SK-N-SH (cell line): Measurements from ENCODE around the gene KLRC1. TPM values are rescaled to one million over a fixed set of nuclear protein-coding genes. Genes with fewer than 3 reads are reported as not detected.
"Not testable (repeated sequence)": the region's sequence is repeated elsewhere in the genome, so short reads cannot be mapped to it uniquely, and the experiment has no call there.

ENCODE experiments used
- CTCF ChIA-PET: fragments of 300-600, 350-600 bp; formaldehyde crosslinking; extraction: SDS; loops from one replicate; lab custom pipeline; 2021; lab: Yijun Ruan, JAX
- POLR2A ChIA-PET: fragments of 350-600 bp; sonication (Branson Sonifier 250); formaldehyde crosslinking; extraction: SDS; loops from one replicate; lab custom pipeline; 2020; ENCODE audit warnings: antibody characterized with exemption, inconsistent platforms; lab: Yijun Ruan, JAX
- DNase-seq: peaks from one replicate; pipeline ENCODE4 v3.0.0; 2012
- H2AFZ ChIP-seq: fragments of 200-600 bp; sonication (generic); 2 replicates; pipeline ENCODE4 v1.8.1; 2016; ENCODE audit warnings: antibody characterized with exemption, mild to moderate bottlenecking, low read depth
- H3F3A ChIP-seq: fragments of 200-600 bp; sonication (generic); replicated peaks from 2 replicates; pipeline ENCODE3; 2016; ENCODE audit warnings: antibody characterized with exemption, mild to moderate bottlenecking; ENCODE audit not compliant: insufficient read depth
- H3K27ac ChIP-seq, 2 experiments: fragments of 200-500 bp in 1 of 2; fragments of 200-600 bp in 1 of 2; sonication (Bioruptor generic) in 1 of 2; sonication (generic), shearing (Covaris generic) in 1 of 2; 2 replicates each; pipeline versions ENCODE4 v1.5.1 to v1.6.1; 2014 to 2016; ENCODE audit warnings: low read depth in 2 of 2, inconsistent platforms in 1 of 2, low read length in 1 of 2, mild to moderate bottlenecking in 1 of 2, mixed read lengths in 1 of 2
- H3K27me3 ChIP-seq: fragments of 200-600 bp; sonication (generic), shearing (Covaris generic); 2 replicates; pipeline ENCODE4 v1.6.1; 2016; ENCODE audit warnings: mixed run types; ENCODE audit not compliant: insufficient read depth
- H3K36me3 ChIP-seq, 2 experiments: fragments of 200-500 bp in 1 of 2; fragments of 200-600 bp in 1 of 2; sonication (Bioruptor generic) in 1 of 2; sonication (generic) in 1 of 2; replicated peaks in 1 of 2; 2 replicates each; pipeline versions ENCODE3 to v1.5.1; 2014 to 2016; ENCODE audit warnings: low read length in 1 of 2, mild to moderate bottlenecking in 1 of 2; ENCODE audit not compliant: insufficient read depth in 2 of 2, control insufficient read depth in 1 of 2
- H3K4me1 ChIP-seq, 2 experiments: fragments of 200-500 bp in 1 of 2; fragments of 200-600 bp in 1 of 2; sonication (Bioruptor generic) in 1 of 2; sonication (generic), shearing (Covaris generic) in 1 of 2; 2 replicates each; pipeline versions ENCODE4 v1.5.1 to v1.6.1; 2014 to 2016; ENCODE audit warnings: low read depth in 1 of 2, low read length in 1 of 2, mixed run types in 1 of 2; ENCODE audit not compliant: insufficient read depth in 2 of 2, control insufficient read depth in 1 of 2
- H3K4me2 ChIP-seq: fragments of 200-600 bp; sonication (generic), shearing (Covaris generic); 2 replicates; pipeline ENCODE4 v1.6.1; 2017; ENCODE audit warnings: mixed run types
- H3K4me3 ChIP-seq, 2 experiments: fragments of 200-500 bp in 1 of 2; fragments of 200-600 bp in 1 of 2; sonication (Bioruptor generic) in 1 of 2; sonication (generic), shearing (Covaris generic) in 1 of 2; 2 replicates each; pipeline versions ENCODE4 v1.5.1 to v1.8.1; 2014 to 2016; ENCODE audit warnings: low read depth in 2 of 2, inconsistent platforms in 1 of 2, low read length in 1 of 2, mild to moderate bottlenecking in 1 of 2, mixed read lengths in 1 of 2, moderate library complexity in 1 of 2
- H3K79me2 ChIP-seq: fragments of 200-600 bp; sonication (generic); 2 replicates; pipeline ENCODE4 v1.8.1; 2017; ENCODE audit warnings: mild to moderate bottlenecking; ENCODE audit not compliant: insufficient read depth
- H3K9ac ChIP-seq: fragments of 200-600 bp; sonication (generic); 2 replicates; pipeline ENCODE4 v1.6.1; 2017; ENCODE audit warnings: mixed run types
- H3K9me2 ChIP-seq: fragments of 200-600 bp; sonication (generic); 2 replicates; pipeline ENCODE4 v1.6.1; 2017; ENCODE audit warnings: mixed run types
- H3K9me3 ChIP-seq: fragments of 200-600 bp; sonication (generic); 2 replicates; pipeline ENCODE4 v1.6.1; 2017; ENCODE audit warnings: mixed run types, mild to moderate bottlenecking, moderate library complexity
- H4K20me1 ChIP-seq: fragments of 200-600 bp; sonication (generic); 2 replicates; pipeline ENCODE4 v1.6.1; 2017; ENCODE audit warnings: mild to moderate bottlenecking, mixed run types; ENCODE audit not compliant: insufficient read depth
- WGBS: methylation state at CpG from one replicate; pipeline ENCODE4 v1.1.6; 2017; ENCODE audit warnings: low lambda C conversion rate; 5-methylcytosine and 5-hydroxymethylcytosine counted together
- polyA plus RNA-seq, 3 experiments: library from polyadenylated mRNA; depleted of rRNA; stranded (reverse); fragments of >200 nt; gene quantifications; 2 replicates each; pipeline ENCODE4 v1.2.3, GENCODE V29; 2012

The KLRC1 gene
- polyA plus RNA-seq, 1 of the 3 experiments (the other 2 are of a cell fraction): not detected

DNA sequence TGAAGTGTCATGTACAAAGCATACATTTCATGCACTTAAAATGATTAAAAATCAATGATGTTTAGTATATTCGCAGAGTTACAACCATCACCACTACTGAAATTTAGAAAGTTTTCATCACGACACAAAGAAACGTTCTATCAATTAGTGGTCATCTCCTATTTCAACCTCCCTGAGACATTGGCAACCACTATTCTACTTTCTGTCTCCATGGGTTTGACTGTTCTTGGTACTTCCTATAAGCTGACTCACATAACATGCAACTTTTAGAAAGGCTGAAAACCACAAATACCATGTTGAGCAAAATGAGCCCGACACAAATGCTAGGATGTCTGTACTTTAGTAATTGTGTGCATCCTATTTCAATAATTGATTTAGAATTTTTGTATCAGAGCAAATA is 22.6 kb downstream of the KLRC1 start:
- H3K27me3 ChIP-seq, H3K27ac ChIP-seq, DNase-seq, H3K4me2 ChIP-seq, H4K20me1 ChIP-seq, H3K9ac ChIP-seq, H3K4me3 ChIP-seq, H3K4me1 ChIP-seq, H2AFZ ChIP-seq, H3K9me2 ChIP-seq, POLR2A ChIA-PET, H3K9me3 ChIP-seq, H3F3A ChIP-seq, H3K79me2 ChIP-seq, H3K36me3 ChIP-seq, CTCF ChIA-PET: not testable (repeated sequence)
- WGBS: 19% methylated on average over 4 of the region's 4 CpGs

GRCh38 chr12:10425938-10426337 is 27.2 kb downstream of the KLRC1 start:
- H3K4me1 ChIP-seq, H3K4me3 ChIP-seq, DNase-seq, H3K27ac ChIP-seq, POLR2A ChIA-PET, CTCF ChIA-PET, H3K9ac ChIP-seq, H3K9me3 ChIP-seq, H3F3A ChIP-seq, H3K9me2 ChIP-seq, H2AFZ ChIP-seq, H3K27me3 ChIP-seq, H3K79me2 ChIP-seq, H4K20me1 ChIP-seq, H3K36me3 ChIP-seq: not testable (repeated sequence)
- H3K4me2 ChIP-seq: peak overlapping the region; percentile 33; the same call in 1 of the 2 replicates
- 17% methylated on average over 5 of the region's 8 CpGs for whole genome bisulfite sequencing

- CTCF ChIA-PET, H3K9me2 ChIP-seq, H2AFZ ChIP-seq, H3K4me2 ChIP-seq, H3K4me1 ChIP-seq, H3K27ac ChIP-seq, H3K9me3 ChIP-seq, H3F3A ChIP-seq, DNase-seq, H3K27me3 ChIP-seq, POLR2A ChIA-PET, H3K4me3 ChIP-seq, H3K9ac ChIP-seq, H3K36me3 ChIP-seq, H4K20me1 ChIP-seq, H3K79me2 ChIP-seq: not testable (repeated sequence)
- 17% methylated on average over 1 of the region's 1 CpG for WGBS
Measured at GRCh38 chr12:10424260-10424899, 28.8 kb downstream of the KLRC1 start.

- CTCF ChIA-PET, POLR2A ChIA-PET: not testable (repeated sequence)
Measured at GRCh38 chr12:10422159-10422558, 31.0 kb downstream of the KLRC1 start.

GRCh38 chr12:10420334-10420733 is 32.8 kb downstream of the KLRC1 start, which contains the start of gene KLRC3:
Gene KLRC3 (minus strand): TSS chr12:10420595. CDS start chr12:10420550, 45 bp downstream.
- not testable (repeated sequence) for H3K4me2 ChIP-seq

More at GRCh38 chr12:10422159-10422558, 31.0 kb downstream of the KLRC1 start:
- not testable (repeated sequence) for H2AFZ ChIP-seq, H4K20me1 ChIP-seq, DNase-seq, H3K4me2 ChIP-seq, H3K9me2 ChIP-seq, H3K27ac ChIP-seq, H3K9ac ChIP-seq, H3K9me3 ChIP-seq, H3F3A ChIP-seq, H3K27me3 ChIP-seq, H3K79me2 ChIP-seq, H3K4me3 ChIP-seq, H3K36me3 ChIP-seq, H3K4me1 ChIP-seq
- 0% methylated on average over 2 of the region's 3 CpGs for WGBS

More at GRCh38 chr12:10420334-10420733, 32.8 kb downstream of the KLRC1 start, which contains the start of gene KLRC3:
- H3K9me2 ChIP-seq, H4K20me1 ChIP-seq, POLR2A ChIA-PET, H3K36me3 ChIP-seq, DNase-seq, H2AFZ ChIP-seq, H3K9me3 ChIP-seq, H3K79me2 ChIP-seq, H3K27me3 ChIP-seq, H3F3A ChIP-seq, CTCF ChIA-PET, H3K27ac ChIP-seq, H3K4me1 ChIP-seq, H3K4me3 ChIP-seq, H3K9ac ChIP-seq: not testable (repeated sequence)
- 4% methylated on average over 1 of the region's 1 CpG for WGBS
